Colonic mucosa (tissue), 4 donors: ENCODE data around the gene EPHA8. TPM values are rescaled to one million over a fixed set of nuclear protein-coding genes. Genes with fewer than 3 reads are reported as not detected.

Experiments
- DNase-seq: peaks from one replicate; pipeline ENCODE4 v3.0.0-alpha.2; 2020
- H3K27ac ChIP-seq: fragments of 200-600 bp; one replicate; pipeline ENCODE4 v1.8.0; 2021
- H3K27me3 ChIP-seq: fragments of 200-600 bp; one replicate; pipeline ENCODE4 v1.8.0; 2021
- H3K36me3 ChIP-seq: fragments of 200-600 bp; one replicate; pipeline ENCODE4 v1.8.0; 2021
- H3K4me1 ChIP-seq: fragments of 200-600 bp; one replicate; pipeline ENCODE4 v1.8.0; 2021; ENCODE audit warnings: mild to moderate bottlenecking
- H3K4me3 ChIP-seq: fragments of 200-600 bp; one replicate; pipeline ENCODE4 v1.8.0; 2021
- H3K9ac ChIP-seq, 2 donors: one replicate each; pipeline ENCODE4 v1.7.0; 2013; ENCODE audit warnings: control low read depth in 2 of 2, low read depth in 2 of 2, low read length in 2 of 2
- H3K9me3 ChIP-seq: fragments of 200-600 bp; one replicate; pipeline ENCODE4 v1.8.0; 2021
- intact Hi-C: fragments of 100-400 bp; cut with DNase I; formaldehyde crosslinking; loops from one replicate; pipeline ENCODE4 v1.14.1; 2022
- total RNA-seq, 2 donors: library from RNA; stranded (reverse); fragmentation: NEBNext Ultra II Directional in 1 of 2; extraction: Animal tissue kit (Norgen Biotek cat#: 25700) in 1 of 2; gene quantifications; one replicate each; pipeline ENCODE4 v1.2.1, GENCODE V29; 2021
- TF ChIP-seq, protein P1 (sequence below): fragments of 200-600 bp; IDR thresholded peaks from one replicate; pipeline ENCODE4 v1.8.0; 2022; ENCODE audit warnings: antibody characterized with exemption, mild to moderate bottlenecking
- donor health status: healthy.
- donor health status: DM: no; HTN: no; CAD: no.
- donor health status: DM: no; HTN: no; CAD: no.

Gene EPHA8
- total RNA-seq, 2 donors from 2014 or later = not detected

DNA sequence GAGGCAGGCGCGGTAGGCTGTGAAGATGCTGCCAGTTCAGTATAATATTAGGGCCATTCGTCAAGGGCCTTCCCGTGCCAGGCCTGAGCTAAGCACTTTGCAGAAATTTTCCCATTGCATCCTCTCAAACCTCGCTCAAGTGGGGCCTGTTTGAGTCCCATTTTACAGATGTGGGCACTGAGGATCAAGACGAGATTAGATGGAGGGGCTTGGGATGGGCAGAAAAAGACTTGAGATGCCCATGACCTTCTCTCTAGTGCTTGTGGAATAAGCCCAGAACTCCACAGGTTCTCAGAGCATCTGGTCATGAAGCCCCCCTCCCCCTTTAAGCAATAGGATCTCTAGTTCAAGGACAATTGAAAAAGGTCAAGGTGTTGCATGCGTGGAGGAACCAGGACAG lies 9.9 kb downstream of the EPHA8 start:
- DNase-seq = no peak
- Histone ChIP-seq H3K27me3 (no peaks in the 10 kb centered on the region), H3K9ac (no peak overlapping the region), H3K4me3 (no peak overlapping the region), H3K27ac (no peak overlapping the region), H3K4me1 (no peaks in the 10 kb centered on the region), H3K9me3 (no peaks in the 10 kb centered on the region), H3K36me3 (no peaks in the 10 kb centered on the region)
- intact Hi-C loops = no loop called here
- TF ChIP-seq, protein P1, sequence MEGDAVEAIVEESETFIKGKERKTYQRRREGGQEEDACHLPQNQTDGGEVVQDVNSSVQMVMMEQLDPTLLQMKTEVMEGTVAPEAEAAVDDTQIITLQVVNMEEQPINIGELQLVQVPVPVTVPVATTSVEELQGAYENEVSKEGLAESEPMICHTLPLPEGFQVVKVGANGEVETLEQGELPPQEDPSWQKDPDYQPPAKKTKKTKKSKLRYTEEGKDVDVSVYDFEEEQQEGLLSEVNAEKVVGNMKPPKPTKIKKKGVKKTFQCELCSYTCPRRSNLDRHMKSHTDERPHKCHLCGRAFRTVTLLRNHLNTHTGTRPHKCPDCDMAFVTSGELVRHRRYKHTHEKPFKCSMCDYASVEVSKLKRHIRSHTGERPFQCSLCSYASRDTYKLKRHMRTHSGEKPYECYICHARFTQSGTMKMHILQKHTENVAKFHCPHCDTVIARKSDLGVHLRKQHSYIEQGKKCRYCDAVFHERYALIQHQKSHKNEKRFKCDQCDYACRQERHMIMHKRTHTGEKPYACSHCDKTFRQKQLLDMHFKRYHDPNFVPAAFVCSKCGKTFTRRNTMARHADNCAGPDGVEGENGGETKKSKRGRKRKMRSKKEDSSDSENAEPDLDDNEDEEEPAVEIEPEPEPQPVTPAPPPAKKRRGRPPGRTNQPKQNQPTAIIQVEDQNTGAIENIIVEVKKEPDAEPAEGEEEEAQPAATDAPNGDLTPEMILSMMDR = no peak

DNA sequence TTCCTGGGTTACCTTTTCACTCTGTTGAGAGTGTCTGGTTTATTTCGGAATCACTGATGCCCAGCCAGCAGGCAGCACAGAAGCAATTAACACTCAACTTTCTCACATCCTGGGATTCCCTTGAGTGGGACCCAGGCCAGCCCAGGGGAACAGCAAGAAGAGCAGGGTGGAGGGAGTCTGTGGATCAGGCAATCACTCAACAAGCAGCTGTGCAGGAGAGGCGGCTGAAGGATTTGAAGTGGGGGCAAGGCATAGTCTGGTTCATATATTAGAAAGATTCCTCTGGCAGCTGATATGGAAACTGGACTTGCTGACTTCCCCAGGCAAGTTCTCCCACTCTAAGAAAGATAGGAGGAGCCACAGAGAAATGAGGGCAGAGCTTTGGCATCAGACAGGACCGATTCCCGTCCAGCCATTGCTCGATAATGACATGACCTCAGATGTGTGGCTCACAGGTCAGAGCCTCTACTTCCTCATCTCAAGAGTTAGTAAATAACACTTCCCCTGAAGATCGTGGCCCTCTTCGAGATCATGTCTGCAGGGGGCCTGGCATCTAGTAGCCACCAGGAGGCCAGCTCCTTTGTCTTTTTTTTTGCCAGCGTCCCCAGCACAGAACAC lies 12.4 kb downstream of the EPHA8 start:
- no peaks in the 10 kb centered on the region for H3K4me1 ChIP-seq
- TF ChIP-seq, protein P1 = no peak
- DNase-seq = no peak
- no peak overlapping the region for H3K27ac ChIP-seq
- no peak overlapping the region for H3K4me3 ChIP-seq
- no peaks in the 10 kb centered on the region for H3K9me3 ChIP-seq
- H3K27me3 ChIP-seq = no peaks in the 10 kb centered on the region
- intact Hi-C loops = no loop called here
- no peak overlapping the region for H3K9ac ChIP-seq
- no peaks in the 10 kb centered on the region for H3K36me3 ChIP-seq

DNA sequence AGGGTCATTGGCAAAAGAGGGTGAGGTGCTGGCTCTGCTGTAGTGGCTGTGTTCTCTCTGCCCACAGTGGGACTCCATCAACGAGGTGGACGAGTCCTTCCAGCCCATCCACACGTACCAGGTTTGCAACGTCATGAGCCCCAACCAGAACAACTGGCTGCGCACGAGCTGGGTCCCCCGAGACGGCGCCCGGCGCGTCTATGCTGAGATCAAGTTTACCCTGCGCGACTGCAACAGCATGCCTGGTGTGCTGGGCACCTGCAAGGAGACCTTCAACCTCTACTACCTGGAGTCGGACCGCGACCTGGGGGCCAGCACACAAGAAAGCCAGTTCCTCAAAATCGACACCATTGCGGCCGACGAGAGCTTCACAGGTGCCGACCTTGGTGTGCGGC lies 12.9 kb downstream of the EPHA8 start:
- no peak for DNase-seq
- Histone ChIP-seq H3K27me3 (no peaks in the 10 kb centered on the region), H3K9me3 (no peaks in the 10 kb centered on the region), H3K4me3 (no peak overlapping the region), H3K4me1 (no peaks in the 10 kb centered on the region), H3K27ac (no peak overlapping the region), H3K9ac (no peak overlapping the region), H3K36me3 (no peaks in the 10 kb centered on the region)
- intact Hi-C loops = no loop called here
- TF ChIP-seq, protein P1 = no peak

DNA sequence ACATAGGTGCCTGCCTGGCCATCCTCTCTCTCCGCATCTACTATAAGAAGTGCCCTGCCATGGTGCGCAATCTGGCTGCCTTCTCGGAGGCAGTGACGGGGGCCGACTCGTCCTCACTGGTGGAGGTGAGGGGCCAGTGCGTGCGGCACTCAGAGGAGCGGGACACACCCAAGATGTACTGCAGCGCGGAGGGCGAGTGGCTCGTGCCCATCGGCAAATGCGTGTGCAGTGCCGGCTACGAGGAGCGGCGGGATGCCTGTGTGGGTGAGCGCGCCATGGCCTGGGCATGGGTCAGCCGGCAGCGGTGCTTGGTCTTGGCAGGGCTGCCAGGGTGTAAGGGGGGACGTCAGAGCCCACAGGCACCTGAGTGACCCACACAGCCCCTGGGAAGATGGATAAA lies 13.3 kb downstream of the EPHA8 start:
- H3K9ac ChIP-seq = no peak overlapping the region
- TF ChIP-seq, protein P1 = no peak
- no peak overlapping the region for H3K4me3 ChIP-seq
- H3K4me1 ChIP-seq = no peaks in the 10 kb centered on the region
- no peaks in the 10 kb centered on the region for H3K27me3 ChIP-seq
- H3K36me3 ChIP-seq = no peaks in the 10 kb centered on the region
- intact Hi-C loops = no loop called here
- DNase-seq = no peak
- no peaks in the 10 kb centered on the region for H3K9me3 ChIP-seq
- H3K27ac ChIP-seq = no peak overlapping the region

DNA sequence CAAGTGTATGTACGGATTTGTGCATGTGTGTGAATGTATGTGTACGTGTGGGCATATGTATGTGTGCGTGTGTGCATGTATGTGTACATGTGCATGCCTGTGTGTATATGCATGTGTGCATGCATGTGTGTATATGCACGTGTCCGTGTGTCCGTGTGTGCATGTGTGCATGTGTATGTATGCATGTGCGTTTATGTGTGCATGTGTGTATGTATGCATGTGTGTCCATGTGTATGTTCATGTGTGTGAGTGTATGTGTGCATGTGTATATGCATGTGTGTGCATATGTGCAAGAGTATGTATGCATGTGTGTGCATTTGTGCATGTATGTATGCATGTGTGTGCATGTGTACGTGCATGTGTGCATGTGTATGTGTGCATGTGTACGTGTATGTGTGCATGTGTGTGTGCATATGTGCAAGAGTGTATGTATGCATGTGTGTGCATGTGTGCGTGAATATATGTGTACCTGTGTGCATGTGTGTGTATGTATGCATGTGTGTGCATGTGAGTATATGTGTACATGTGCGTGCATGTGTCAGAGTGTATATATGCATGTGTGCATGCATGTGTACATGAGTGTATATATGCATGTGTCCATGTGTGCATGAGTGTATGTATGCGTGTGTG lies 15.6 kb downstream of the EPHA8 start:
- intact Hi-C loops = no loop called here
- H3K9ac ChIP-seq = no peak overlapping the region
- TF ChIP-seq, protein P1 = no peak

More for the DNA sequence above, 15.6 kb downstream of the EPHA8 start:
- Histone ChIP-seq H3K27ac (no peak overlapping the region), H3K4me1 (no peaks in the 10 kb centered on the region), H3K4me3 (no peak overlapping the region), H3K36me3 (no peaks in the 10 kb centered on the region), H3K9me3 (no peaks in the 10 kb centered on the region), H3K27me3 (no peaks in the 10 kb centered on the region)
- DNase-seq = no peak
